AG10803 (cell line): ENCODE results near the gene CD300C.
"Not testable (repeated sequence)": the region's sequence is repeated elsewhere in the genome, so short reads cannot be mapped to it uniquely, and the experiment has no call there.

ENCODE experiments used
- DNase-seq: peaks from one replicate; pipeline ENCODE4 v3.0.0; 2010; ENCODE audit warnings: low read depth
- H3K4me3 ChIP-seq: 2 replicates; pipeline ENCODE4 v1.5.1; 2011; ENCODE audit warnings: mild to moderate bottlenecking, low read length, control low read depth
- TF ChIP-seq, protein P1 (sequence below): conservative IDR thresholded peaks from 2 replicates; pipeline ENCODE4 v1.5.1; 2011; ENCODE audit warnings: mild to moderate bottlenecking, low read length, control low read depth, inconsistent platforms

Gene CD300C

DNA sequence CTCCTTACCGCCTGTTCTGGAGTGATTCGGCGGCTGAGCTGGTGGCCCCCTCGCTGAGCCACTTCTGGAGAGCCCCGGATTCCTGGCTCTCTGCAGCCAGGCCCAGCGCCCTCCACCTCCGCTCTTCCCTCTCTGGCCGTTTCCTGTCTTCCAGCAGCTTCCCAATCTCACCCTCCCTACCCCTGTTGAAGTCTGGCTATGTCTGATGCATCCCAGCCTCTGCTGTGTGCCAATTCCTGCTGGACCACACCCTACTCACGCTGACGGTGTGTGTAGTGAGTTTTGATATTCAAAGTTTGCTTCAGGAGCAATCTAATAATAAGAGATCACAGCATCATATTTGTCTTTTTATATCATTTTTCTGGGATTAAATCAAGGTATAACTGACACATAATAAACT lies 36.7 kb upstream of the CD300C start:
- H3K4me3 ChIP-seq, result no peak overlapping the region
- no peak for DNase-seq
- TF ChIP-seq, protein P1, sequence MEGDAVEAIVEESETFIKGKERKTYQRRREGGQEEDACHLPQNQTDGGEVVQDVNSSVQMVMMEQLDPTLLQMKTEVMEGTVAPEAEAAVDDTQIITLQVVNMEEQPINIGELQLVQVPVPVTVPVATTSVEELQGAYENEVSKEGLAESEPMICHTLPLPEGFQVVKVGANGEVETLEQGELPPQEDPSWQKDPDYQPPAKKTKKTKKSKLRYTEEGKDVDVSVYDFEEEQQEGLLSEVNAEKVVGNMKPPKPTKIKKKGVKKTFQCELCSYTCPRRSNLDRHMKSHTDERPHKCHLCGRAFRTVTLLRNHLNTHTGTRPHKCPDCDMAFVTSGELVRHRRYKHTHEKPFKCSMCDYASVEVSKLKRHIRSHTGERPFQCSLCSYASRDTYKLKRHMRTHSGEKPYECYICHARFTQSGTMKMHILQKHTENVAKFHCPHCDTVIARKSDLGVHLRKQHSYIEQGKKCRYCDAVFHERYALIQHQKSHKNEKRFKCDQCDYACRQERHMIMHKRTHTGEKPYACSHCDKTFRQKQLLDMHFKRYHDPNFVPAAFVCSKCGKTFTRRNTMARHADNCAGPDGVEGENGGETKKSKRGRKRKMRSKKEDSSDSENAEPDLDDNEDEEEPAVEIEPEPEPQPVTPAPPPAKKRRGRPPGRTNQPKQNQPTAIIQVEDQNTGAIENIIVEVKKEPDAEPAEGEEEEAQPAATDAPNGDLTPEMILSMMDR, result no peak

DNA sequence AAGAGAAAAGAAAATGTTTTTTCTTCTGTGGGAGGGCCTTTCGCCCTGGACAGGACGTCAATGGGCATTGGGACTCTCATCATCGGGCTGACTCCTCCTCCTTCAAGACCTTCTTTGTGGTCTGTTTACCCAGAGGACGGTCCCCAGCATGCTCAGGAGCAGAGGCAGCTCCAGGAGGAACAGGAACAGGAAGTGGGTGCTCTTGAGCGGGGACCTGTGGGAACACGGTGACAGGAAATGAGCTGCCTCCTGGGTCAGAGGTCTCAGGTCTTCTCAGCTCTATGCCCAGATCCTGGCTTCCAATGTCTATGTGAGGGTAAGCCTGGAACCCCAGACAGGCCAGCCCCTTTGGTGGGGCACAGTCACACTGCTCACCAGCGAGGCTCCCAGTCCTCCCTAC lies 34.0 kb upstream of the CD300C start:
- no peak overlapping the region for H3K4me3 ChIP-seq
- DNase-seq, result no peak
- TF ChIP-seq, protein P1, result no peak

DNA sequence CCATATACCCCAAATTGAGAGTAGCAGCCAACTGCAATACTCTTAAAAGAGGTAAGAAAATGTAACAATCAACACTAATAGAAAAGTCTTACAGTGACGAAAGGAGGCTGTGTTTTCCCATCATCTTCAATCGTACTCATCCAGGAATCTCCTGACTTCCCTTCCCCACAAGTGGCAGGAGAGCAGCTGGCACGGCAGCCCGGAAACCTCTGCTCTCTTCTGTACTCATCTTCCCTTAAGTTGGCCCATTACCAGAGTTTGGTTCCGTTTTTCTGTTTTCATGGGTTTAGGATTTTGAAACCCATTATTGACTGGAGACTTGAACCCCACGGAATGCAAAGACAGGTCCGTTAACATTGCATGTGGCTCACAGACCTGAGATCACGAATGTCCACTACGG lies 33.1 kb upstream of the CD300C start:
- no peak overlapping the region for H3K4me3 ChIP-seq
- TF ChIP-seq, protein P1, result no peak
- no peak for DNase-seq

DNA sequence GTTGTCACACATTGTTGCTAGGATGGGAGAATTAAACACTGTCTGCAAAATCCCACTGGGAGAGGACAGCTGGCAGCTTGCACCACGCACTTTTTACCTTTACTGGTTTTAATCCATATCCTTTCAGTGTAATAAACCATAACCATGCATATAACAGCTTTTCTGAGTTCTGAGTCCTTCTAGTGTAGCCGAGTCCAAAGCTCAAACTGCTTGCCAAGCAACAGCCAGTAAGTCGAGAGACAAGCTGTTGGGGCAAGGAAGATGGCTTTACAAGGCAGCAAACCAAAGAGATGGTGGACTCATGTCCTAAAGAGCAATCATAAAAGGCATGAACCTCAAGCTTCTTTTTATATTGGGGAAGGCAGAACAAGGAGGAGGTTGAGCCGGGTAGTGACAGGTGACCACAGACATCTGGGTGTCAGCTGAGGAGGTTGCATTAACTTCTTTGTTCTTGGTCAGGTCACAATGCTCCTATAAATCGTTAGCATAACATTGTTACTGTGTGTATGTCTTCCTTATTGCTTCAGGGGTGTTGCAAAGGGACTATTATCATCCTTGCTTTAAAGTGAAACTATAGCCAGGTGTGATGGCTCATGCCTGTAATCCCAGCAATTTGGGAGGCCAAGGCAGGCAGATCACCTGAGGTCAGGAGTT lies 28.7 kb upstream of the CD300C start:
- no peak overlapping the region for H3K4me3 ChIP-seq
- TF ChIP-seq, protein P1, result no peak
- DNase-seq, result no peak

DNA sequence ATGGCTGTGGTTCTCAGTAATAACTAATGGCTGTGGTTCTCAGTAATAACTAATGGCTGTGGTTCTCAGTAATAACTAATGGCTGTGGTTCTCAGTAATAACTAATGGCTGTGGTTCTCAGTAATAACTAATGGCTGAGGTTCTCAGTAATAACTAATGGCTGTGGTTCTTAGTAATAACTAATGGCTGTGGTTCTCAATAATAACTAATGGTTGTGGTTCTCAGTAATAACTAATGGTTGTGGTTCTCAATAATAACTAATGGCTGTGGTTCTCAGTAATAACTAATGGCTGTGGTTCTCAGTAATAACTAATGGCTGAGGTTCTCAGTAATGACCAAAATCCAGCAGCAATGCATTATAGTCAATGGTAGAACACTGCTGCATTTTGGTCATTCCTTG lies 27.7 kb upstream of the CD300C start:
- DNase-seq, H3K4me3 ChIP-seq: not testable (repeated sequence)

DNA sequence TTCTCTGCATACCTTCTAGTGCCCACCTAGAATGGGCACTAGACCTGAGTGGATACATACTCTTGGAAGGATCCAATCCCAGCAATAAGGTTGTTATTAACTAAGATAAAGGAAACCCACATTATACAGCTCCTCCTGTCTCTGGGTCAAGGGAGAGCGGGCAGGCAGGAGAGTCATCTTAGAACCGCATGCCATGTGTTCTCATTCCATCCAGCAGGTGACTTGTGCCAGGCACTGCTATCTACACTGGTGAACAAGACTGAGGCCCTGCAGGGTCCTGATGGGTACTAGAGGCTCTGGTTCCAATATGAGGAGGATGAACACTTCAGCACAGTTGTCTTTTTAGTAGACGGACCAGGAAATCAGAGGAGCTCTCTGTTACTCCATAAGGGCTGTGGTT lies 27.3 kb upstream of the CD300C start:
- H3K4me3 ChIP-seq, result no peak overlapping the region
- no peak for DNase-seq
- TF ChIP-seq, protein P1, result no peak

DNA sequence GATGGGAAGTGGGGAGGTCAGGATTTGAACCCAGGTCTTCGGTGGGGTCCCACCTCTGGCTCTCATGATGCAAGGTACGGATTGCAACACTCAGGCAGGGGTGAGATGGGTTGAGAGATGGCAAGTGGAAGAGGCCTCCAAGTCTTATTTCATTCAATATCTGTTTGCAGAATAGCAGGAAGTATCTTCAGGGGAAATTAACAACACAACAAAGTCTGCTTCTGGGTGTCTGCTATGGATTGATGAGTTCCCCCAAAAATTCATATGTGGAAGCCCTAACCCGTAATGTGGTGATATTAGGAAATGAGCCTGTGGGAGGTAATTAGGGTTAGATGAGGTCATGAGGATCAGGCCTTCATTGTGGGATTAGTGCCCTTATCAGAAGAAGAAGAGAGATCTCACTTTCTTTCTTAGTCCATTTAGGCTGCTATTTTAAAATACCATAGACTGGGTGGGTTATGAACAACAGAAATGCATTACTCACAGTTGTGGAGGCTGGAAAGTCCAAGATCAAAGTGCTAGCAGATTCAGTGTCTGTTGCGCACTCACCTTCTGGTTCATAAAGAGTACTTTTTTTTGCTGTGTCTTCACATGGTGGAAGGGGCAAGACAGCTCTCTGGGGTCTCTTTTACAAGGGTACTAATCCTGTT lies 25.8 kb upstream of the CD300C start:
- DNase-seq, result no peak
- no peak overlapping the region for H3K4me3 ChIP-seq
- TF ChIP-seq, protein P1, result no peak
